HCT116 (cell line): Measurements from ENCODE around the gene KCNB1.

Experiments
- CTCF ChIP-seq, 3 experiments: fragments of 200-600 bp in 1 of 3; sonication (generic) in 1 of 3; IDR thresholded peaks in 2 of 3; conservative IDR thresholded peaks in 1 of 3; 2 replicates each; pipeline ENCODE4 v1.5.1; 2012 to 2017; ENCODE audit warnings: low read depth in 2 of 3, low read length in 2 of 3, antibody characterized with exemption in 1 of 3, borderline replicate concordance in 1 of 3, control low read depth in 1 of 3, mild to moderate bottlenecking in 1 of 3, mixed read lengths in 1 of 3, mixed run types in 1 of 3, moderate library complexity in 1 of 3; ENCODE audit not compliant: insufficient read depth in 1 of 3
- ELF1 ChIP-seq: IDR thresholded peaks from 2 replicates; pipeline ENCODE4 v1.6.1; 2012; ENCODE audit warnings: low read depth, borderline replicate concordance
- EZH2 ChIP-seq: fragments of 200-600 bp; sonication (generic); IDR thresholded peaks from 2 replicates; pipeline ENCODE4 v1.6.1; 2017; ENCODE audit warnings: antibody characterized with exemption, mixed run types
- EZH2phosphoT487 ChIP-seq: fragments of 200-600 bp; IDR thresholded peaks from 2 replicates; pipeline ENCODE4 v1.6.1; 2018; ENCODE audit warnings: antibody characterized with exemption, borderline replicate concordance
- FOSL1 ChIP-seq: IDR thresholded peaks from 2 replicates; pipeline ENCODE4 v1.6.1; 2012; ENCODE audit warnings: low read depth
- MAX ChIP-seq: IDR thresholded peaks from 2 replicates; pipeline ENCODE4 v1.6.1; 2012
- POLR2A ChIP-seq: IDR thresholded peaks from 2 replicates; pipeline ENCODE4 v1.7.0; 2011; ENCODE audit warnings: borderline replicate concordance; ENCODE audit not compliant: insufficient read depth, insufficient read length; ENCODE audit errors: extremely low read depth
- POLR2AphosphoS5 ChIP-seq: IDR thresholded peaks from 2 replicates; pipeline ENCODE4 v1.6.1; 2011; ENCODE audit warnings: mild to moderate bottlenecking, low read depth, low read length, moderate library complexity
- SRF ChIP-seq: IDR thresholded peaks from 2 replicates; pipeline ENCODE4 v1.6.1; 2012; ENCODE audit warnings: low read depth
- TCF7L2 ChIP-seq: IDR thresholded peaks from 2 replicates; pipeline ENCODE4 v1.7.0; 2011; ENCODE audit warnings: borderline replicate concordance, inconsistent platforms; ENCODE audit not compliant: insufficient read depth, insufficient read length; ENCODE audit errors: extremely low read depth

GRCh38 chr20:49328790-49329189 lies 153.7 kb downstream of the KCNB1 start:
- TF ChIP-seq CTCF (IDR thresholded peaks at IDR 0.05 in 2 of 3, conservative IDR thresholded peaks at IDR 0.05 in 1 of 3; ENCODE audit: borderline replicate concordance in 1 of 3, insufficient read depth in 1 of 3, low read depth in 2 of 3, low read length in 2 of 3), result no peak
- no peak for TF ChIP-seq POLR2A
- no peak for TF ChIP-seq ELF1
- no peak for TF ChIP-seq MAX
- TF ChIP-seq EZH2, result no peak
- no peak for TF ChIP-seq FOSL1
- TF ChIP-seq POLR2AphosphoS5, result no peak
- TF ChIP-seq SRF, result no peak
- no peak for TF ChIP-seq EZH2phosphoT487
- TF ChIP-seq TCF7L2, result no peak
